KMS-11 (cell line): Measurements from ENCODE around the gene WDR27.
"Not testable (repeated sequence)": the region's sequence is repeated elsewhere in the genome, so short reads cannot be mapped to it uniquely, and the experiment has no call there.

Experiments used
- H2AFZ ChIP-seq: fragments of 200-600 bp; sonication (generic); 2 replicates; pipeline ENCODE4 v1.6.1; 2016; ENCODE audit warnings: antibody characterized with exemption, mixed run types, low read depth
- H3K27ac ChIP-seq: fragments of 200-600 bp; sonication (generic); 2 replicates; pipeline ENCODE4 v1.6.1; 2016; ENCODE audit warnings: mild to moderate bottlenecking, mixed run types
- H3K27me3 ChIP-seq: fragments of 200-600 bp; sonication (generic); 2 replicates; pipeline ENCODE4 v1.6.1; 2017; ENCODE audit warnings: mild to moderate bottlenecking, low read depth, mixed run types, moderate library complexity; ENCODE audit not compliant: insufficient read depth
- H3K36me3 ChIP-seq: fragments of 200-600 bp; sonication (generic); 2 replicates; pipeline ENCODE4 v1.6.1; 2017; ENCODE audit warnings: mild to moderate bottlenecking, mixed run types; ENCODE audit not compliant: insufficient read depth
- H3K4me1 ChIP-seq: fragments of 200-600 bp; sonication (generic); 2 replicates; pipeline ENCODE4 v1.6.1; 2016; ENCODE audit warnings: mild to moderate bottlenecking, low read depth, mixed run types; ENCODE audit not compliant: poor library complexity, severe bottlenecking
- H3K4me2 ChIP-seq: fragments of 200-600 bp; sonication (generic); 2 replicates; pipeline ENCODE4 v1.7.0; 2016; ENCODE audit warnings: mild to moderate bottlenecking, mixed run types
- H3K4me3 ChIP-seq: fragments of 200-600 bp; sonication (generic); IDR thresholded peaks from 2 replicates; pipeline ENCODE4 v1.6.1; 2017; ENCODE audit warnings: low read depth, low read length, mixed read lengths; ENCODE audit not compliant: insufficient read depth
- H3K79me2 ChIP-seq: fragments of 200-600 bp; sonication (generic); 2 replicates; pipeline ENCODE4 v1.6.1; 2016; ENCODE audit warnings: low read depth, mixed run types; ENCODE audit not compliant: insufficient read depth
- H3K9ac ChIP-seq: fragments of 200-600 bp; sonication (generic); 2 replicates; pipeline ENCODE4 v1.6.1; 2016; ENCODE audit warnings: mild to moderate bottlenecking, mixed run types
- H4K20me1 ChIP-seq: fragments of 200-600 bp; sonication (generic); 2 replicates; pipeline ENCODE4 v1.6.1; 2016; ENCODE audit warnings: mild to moderate bottlenecking, mixed run types; ENCODE audit not compliant: insufficient read depth
- CTCF ChIP-seq: fragments of 200-600 bp; sonication (generic); conservative IDR thresholded peaks from 2 replicates; pipeline ENCODE4 v1.6.1; 2017; ENCODE audit warnings: low read depth, mild to moderate bottlenecking, antibody characterized with exemption, low read length, moderate library complexity, mixed read lengths

WDR27 gene

GRCh38 chr6:169617562-169617961 is 84.3 kb downstream of the WDR27 start:
- Histone ChIP-seq H3K4me2 (no peak overlapping the region), H3K4me1 (no peaks in the 10 kb centered on the region), H3K9ac (no peak overlapping the region), H3K27me3 (no peaks in the 10 kb centered on the region), H3K36me3 (no peaks in the 10 kb centered on the region), H3K4me3 (no peak overlapping the region), H2AFZ (no peak overlapping the region), H4K20me1 (no peaks in the 10 kb centered on the region), H3K27ac (no peak overlapping the region), H3K79me2 (no peaks in the 10 kb centered on the region)
- TF ChIP-seq CTCF, result no peak

GRCh38 chr6:169608609-169609008 is 93.2 kb downstream of the WDR27 start:
- H3K4me1 ChIP-seq, H3K27me3 ChIP-seq, H2AFZ ChIP-seq, H4K20me1 ChIP-seq, H3K9ac ChIP-seq, H3K36me3 ChIP-seq, H3K27ac ChIP-seq, H3K4me3 ChIP-seq, H3K79me2 ChIP-seq, H3K4me2 ChIP-seq: not testable (repeated sequence)

GRCh38 chr6:169604076-169604475 is 97.8 kb downstream of the WDR27 start:
- no peak for TF ChIP-seq CTCF

GRCh38 chr6:169601129-169601528 is 100.7 kb downstream of the WDR27 start:
- H2AFZ ChIP-seq, H3K4me3 ChIP-seq, H3K36me3 ChIP-seq, H3K27me3 ChIP-seq, H3K9ac ChIP-seq, H3K4me2 ChIP-seq, H3K79me2 ChIP-seq, H3K27ac ChIP-seq, H4K20me1 ChIP-seq, H3K4me1 ChIP-seq: not testable (repeated sequence)

More at GRCh38 chr6:169604076-169604475, 97.8 kb downstream of the WDR27 start:
- Histone ChIP-seq H3K4me2 (no peak overlapping the region), H3K27me3 (no peaks in the 10 kb centered on the region), H3K9ac (no peak overlapping the region), H4K20me1 (no peaks in the 10 kb centered on the region), H3K27ac (no peak overlapping the region), H3K36me3 (no peaks in the 10 kb centered on the region), H3K4me3 (no peak overlapping the region), H3K4me1 (no peaks in the 10 kb centered on the region), H2AFZ (no peak overlapping the region), H3K79me2 (no peaks in the 10 kb centered on the region)

- no peaks in the 10 kb centered on the region for H3K79me2 ChIP-seq
- no peaks in the 10 kb centered on the region for H4K20me1 ChIP-seq
- H2AFZ ChIP-seq, result no peak overlapping the region
- TF ChIP-seq CTCF, result no peak
- H3K36me3 ChIP-seq, result no peaks in the 10 kb centered on the region
- peaks cover 4% of the 10 kb centered on the region for H3K4me1 ChIP-seq
- H3K27ac ChIP-seq, result no peak overlapping the region
- no peak overlapping the region for H3K4me2 ChIP-seq
- H3K4me3 ChIP-seq, result no peak overlapping the region
- no peaks in the 10 kb centered on the region for H3K27me3 ChIP-seq
- H3K9ac ChIP-seq, result no peak overlapping the region
Observed at GRCh38 chr6:169592558-169592957, 109.3 kb downstream of the WDR27 start.
